HCT116 (cell line): ENCODE data around the gene ZBTB7B. TPM values are rescaled to one million over a fixed set of nuclear protein-coding genes. Genes with fewer than 3 reads are reported as not detected.
A peak's percentile ranks its signal among the peaks of the same experiment; 100 is the strongest.

ENCODE experiments used
- ATAC-seq: fragments of 200-7000 bp; cut with Tn5 transposase; 2 replicates; pipeline ENCODE4 v1.9.1; 2020; ENCODE audit warnings: mild to moderate bottlenecking, moderate library complexity
- BruUV-seq: library from RNA; stranded (reverse); fragments of 400-500 nt; replicated peaks from 2 replicates; lab custom pipeline; 2021; lab: Mats Ljungman, UMichigan
- CTCF ChIA-PET: fragments of 300-600 bp; sonication (Branson Sonifier 250); formaldehyde crosslinking; loops from one replicate; lab custom pipeline; 2021; ENCODE audit warnings: antibody characterized with exemption; lab: Charles Lee
- POLR2A ChIA-PET: fragments of 300-600, 350-600 bp; sonication (Branson Sonifier 250); formaldehyde crosslinking; loops from one replicate; lab custom pipeline; 2021; ENCODE audit warnings: antibody characterized with exemption; lab: Charles Lee
- RAD21 ChIA-PET, 2 experiments: fragments of 300-600 bp; sonication (Branson Sonifier 250); formaldehyde crosslinking; loops; one replicate each; lab custom pipeline; 2023; ENCODE audit warnings: low total read pairs in 2 of 2; ENCODE audit not compliant: uncharacterized antibody in 2 of 2, unreplicated experiment in 2 of 2, low non-redundant PET in 1 of 2; lab: Charles Lee
- DNase-seq: peaks from one replicate; pipeline ENCODE4 v3.0.0-alpha.2; 2010; ENCODE audit warnings: low read depth, low spot score
- H2AFZ ChIP-seq: fragments of 200-600 bp; shearing (Covaris generic), sonication (generic); 2 replicates; pipeline ENCODE4 v1.6.1; 2017; ENCODE audit warnings: low read depth, mixed run types, mixed read lengths, antibody characterized with exemption, low read length; ENCODE audit not compliant: poor library complexity, severe bottlenecking
- H3K27ac ChIP-seq: 2 replicates; pipeline ENCODE4 v1.5.1; 2012; ENCODE audit warnings: low read depth, low read length
- H3K27me3 ChIP-seq: fragments of 200-600 bp; sonication (generic); 2 replicates; pipeline ENCODE4 v1.6.1; 2016; ENCODE audit warnings: mixed run types, low read length, mixed read lengths; ENCODE audit not compliant: insufficient read depth
- H3K36me3 ChIP-seq, 2 experiments: fragments of 200-500 bp in 1 of 2; fragments of 200-600 bp in 1 of 2; sonication (Bioruptor generic) in 1 of 2; sonication (generic) in 1 of 2; 2 replicates each; pipeline versions ENCODE4 v1.5.1 to v1.6.1; 2014 to 2016; ENCODE audit warnings: low read length in 2 of 2, inconsistent platforms in 1 of 2, mixed read lengths in 1 of 2, mixed run types in 1 of 2; ENCODE audit not compliant: insufficient read depth in 2 of 2, control insufficient read depth in 1 of 2
- H3K4me1 ChIP-seq, 2 experiments: fragments of 200-600 bp in 1 of 2; sonication (generic) in 1 of 2; 2 replicates each; pipeline versions ENCODE4 v1.5.1 to v1.6.1; 2012 to 2017; ENCODE audit warnings: low read length in 2 of 2, inconsistent platforms in 1 of 2, mild to moderate bottlenecking in 1 of 2, mixed read lengths in 1 of 2, mixed run types in 1 of 2, moderate library complexity in 1 of 2; ENCODE audit not compliant: insufficient read depth in 2 of 2, control insufficient read depth in 1 of 2
- H3K4me2 ChIP-seq: fragments of 200-600 bp; sonication (generic); 2 replicates; pipeline ENCODE4 v1.6.1; 2017; ENCODE audit warnings: mixed run types, low read length, mixed read lengths
- H3K4me3 ChIP-seq, 2 experiments: fragments of 200-600 bp in 1 of 2; sonication (generic) in 1 of 2; replicated peaks in 1 of 2; 2 replicates each; pipeline ENCODE4 v1.5.1; 2011 to 2016; ENCODE audit warnings: low read length in 2 of 2, control low read depth in 1 of 2, low read depth in 1 of 2, mild to moderate bottlenecking in 1 of 2, mixed read lengths in 1 of 2, mixed run types in 1 of 2
- H3K79me2 ChIP-seq: fragments of 200-600 bp; sonication (generic); 2 replicates; pipeline ENCODE4 v1.6.1; 2017; ENCODE audit warnings: mild to moderate bottlenecking, mixed run types, low read length, moderate library complexity, mixed read lengths; ENCODE audit not compliant: insufficient read depth
- H3K9ac ChIP-seq: fragments of 200-600 bp; sonication (generic); 2 replicates; pipeline ENCODE4 v1.6.1; 2016; ENCODE audit warnings: low read length, mixed read lengths
- H3K9me2 ChIP-seq: fragments of 200-600 bp; sonication (generic), shearing (Covaris generic); 2 replicates; pipeline ENCODE4 v1.6.1; 2017; ENCODE audit warnings: mixed run types, mild to moderate bottlenecking, moderate library complexity; ENCODE audit not compliant: insufficient read depth
- H3K9me3 ChIP-seq, 2 experiments: fragments of 200-500 bp in 1 of 2; fragments of 200-600 bp in 1 of 2; sonication (Bioruptor generic) in 1 of 2; sonication (generic) in 1 of 2; 2 replicates each; pipeline ENCODE4 v1.6.1; 2014 to 2017; ENCODE audit warnings: low read length in 2 of 2, mixed read lengths in 2 of 2, inconsistent platforms in 1 of 2, low read depth in 1 of 2, mild to moderate bottlenecking in 1 of 2, mixed run types in 1 of 2, moderate library complexity in 1 of 2; ENCODE audit not compliant: control insufficient read depth in 1 of 2, insufficient read depth in 1 of 2
- H4K20me1 ChIP-seq: fragments of 200-600 bp; sonication (generic), shearing (Covaris generic); 2 replicates; pipeline ENCODE4 v1.6.1; 2017; ENCODE audit warnings: mixed run types, mild to moderate bottlenecking, moderate library complexity; ENCODE audit not compliant: insufficient read depth
- ATF3 ChIP-seq: IDR thresholded peaks from 2 replicates; pipeline ENCODE4 v1.6.1; 2012
- CBX3 ChIP-seq: IDR thresholded peaks from 2 replicates; pipeline ENCODE4 v1.6.1; 2012; ENCODE audit warnings: low read depth
- CEBPB ChIP-seq: IDR thresholded peaks from 2 replicates; pipeline ENCODE4 v1.6.1; 2012; ENCODE audit warnings: low read depth
- EGR1 ChIP-seq: IDR thresholded peaks from 2 replicates; pipeline ENCODE4 v1.6.1; 2012; ENCODE audit warnings: low read depth
- EZH2 ChIP-seq: fragments of 200-600 bp; sonication (generic); IDR thresholded peaks from 2 replicates; pipeline ENCODE4 v1.6.1; 2017; ENCODE audit warnings: antibody characterized with exemption, mixed run types
- EZH2phosphoT487 ChIP-seq: fragments of 200-600 bp; IDR thresholded peaks from 2 replicates; pipeline ENCODE4 v1.6.1; 2018; ENCODE audit warnings: antibody characterized with exemption, borderline replicate concordance
- JUND ChIP-seq: IDR thresholded peaks from 2 replicates; pipeline ENCODE4 v1.6.1; 2012
- POLR2A ChIP-seq: IDR thresholded peaks from 2 replicates; pipeline ENCODE4 v1.7.0; 2011; ENCODE audit warnings: borderline replicate concordance; ENCODE audit not compliant: insufficient read depth, insufficient read length; ENCODE audit errors: extremely low read depth
- POLR2AphosphoS5 ChIP-seq: IDR thresholded peaks from 2 replicates; pipeline ENCODE4 v1.6.1; 2011; ENCODE audit warnings: mild to moderate bottlenecking, low read depth, low read length, moderate library complexity
- RAD21 ChIP-seq: IDR thresholded peaks from 2 replicates; pipeline ENCODE4 v1.6.1; 2012; ENCODE audit warnings: low read depth, mild to moderate bottlenecking
- REST ChIP-seq: IDR thresholded peaks from 2 replicates; pipeline ENCODE4 v1.6.1; 2012; ENCODE audit warnings: low read depth
- SIN3A ChIP-seq: IDR thresholded peaks from 2 replicates; pipeline ENCODE4 v1.6.1; 2012; ENCODE audit warnings: low read depth
- SP1 ChIP-seq: IDR thresholded peaks from 2 replicates; pipeline ENCODE4 v1.6.1; 2012; ENCODE audit warnings: low read depth
- SRF ChIP-seq: IDR thresholded peaks from 2 replicates; pipeline ENCODE4 v1.6.1; 2012; ENCODE audit warnings: low read depth
- YY1 ChIP-seq: IDR thresholded peaks from 2 replicates; pipeline ENCODE4 v1.6.1; 2011; ENCODE audit warnings: low read length, low read depth, moderate library complexity, mild to moderate bottlenecking; ENCODE audit not compliant: insufficient replicate concordance; ENCODE audit errors: extremely low read depth
- ZFX ChIP-seq: fragments of 450-650 bp; IDR thresholded peaks from 2 replicates; pipeline ENCODE4 v1.6.1; 2017
- ZNF274 ChIP-seq: fragments of 200-500 bp; sonication (Bioruptor generic); IDR thresholded peaks from 2 replicates; pipeline ENCODE4 v1.6.1; 2014; ENCODE audit warnings: mild to moderate bottlenecking, low read depth, low read length, inconsistent platforms
- intact Hi-C: fragments of 100-400 bp; cut with micrococcal nuclease; formaldehyde crosslinking; loops from 2 replicates; pipeline ENCODE4 v1.10.0; 2022
- total RNA-seq: library from RNA; stranded (reverse); gene quantifications from one replicate; pipeline ENCODE4 v1.2.1, GENCODE V29; 2021; ENCODE audit not compliant: unreplicated experiment
- TF ChIP-seq, protein P1 (sequence below), 3 experiments: fragments of 200-600 bp in 1 of 3; sonication (generic) in 1 of 3; IDR thresholded peaks in 2 of 3; conservative IDR thresholded peaks in 1 of 3; 2 replicates each; pipeline ENCODE4 v1.5.1; 2012 to 2017; ENCODE audit warnings: low read depth in 2 of 3, low read length in 2 of 3, antibody characterized with exemption in 1 of 3, borderline replicate concordance in 1 of 3, control low read depth in 1 of 3, mild to moderate bottlenecking in 1 of 3, mixed read lengths in 1 of 3, mixed run types in 1 of 3, moderate library complexity in 1 of 3; ENCODE audit not compliant: insufficient read depth in 1 of 3
- TF ChIP-seq, protein P2 (sequence below): IDR thresholded peaks from 2 replicates; pipeline ENCODE4 v1.6.1; 2012

ZBTB7B gene
- total RNA-seq, 1 experiment from 2014 or later: 57.0 TPM

GRCh38 chr1:155006601-155007101, 4.0 kb downstream of the ZBTB7B start:
- ChIA-PET POLR2A (interaction anchor here (1.0 kb wide), 1 partner anchor 10 kb away, joined by 3 read pairs; no protein-coding TSS in a partner anchor), RAD21 (no interaction called here), CTCF (interaction anchor here (2.3 kb wide), 1 partner anchor 11 kb away, joined by 11 read pairs; no protein-coding TSS in a partner anchor)
- Histone ChIP-seq H3K9me2 (no peaks in the 10 kb centered on the region), H3K4me1 (peaks cover 18 to 69% of the 10 kb centered on the region in 2 experiments), H3K9ac (no peak overlapping the region), H3K4me3 (no peak overlapping the region), H3K36me3 (peaks cover 0 to 7% of the 10 kb centered on the region in 2 experiments; a peak in 2 of 4 replicates), H2AFZ (no peak overlapping the region), H3K9me3 (no peaks in the 10 kb centered on the region), H4K20me1 (no peaks in the 10 kb centered on the region), H3K4me2 (no peak overlapping the region), H3K27ac (peak overlapping the region; percentile 13; the same call in 1 of the 2 replicates), H3K27me3 (no peaks in the 10 kb centered on the region), H3K79me2 (peaks cover 86% of the 10 kb centered on the region)
- BruUV-seq: no TSS peak
- DNase-seq (no peak), ATAC-seq (no peak)
- intact Hi-C loops: no loop called here
- TF ChIP-seq ZFX: no peak
- no peak for TF ChIP-seq CBX3
- TF ChIP-seq, protein P1, sequence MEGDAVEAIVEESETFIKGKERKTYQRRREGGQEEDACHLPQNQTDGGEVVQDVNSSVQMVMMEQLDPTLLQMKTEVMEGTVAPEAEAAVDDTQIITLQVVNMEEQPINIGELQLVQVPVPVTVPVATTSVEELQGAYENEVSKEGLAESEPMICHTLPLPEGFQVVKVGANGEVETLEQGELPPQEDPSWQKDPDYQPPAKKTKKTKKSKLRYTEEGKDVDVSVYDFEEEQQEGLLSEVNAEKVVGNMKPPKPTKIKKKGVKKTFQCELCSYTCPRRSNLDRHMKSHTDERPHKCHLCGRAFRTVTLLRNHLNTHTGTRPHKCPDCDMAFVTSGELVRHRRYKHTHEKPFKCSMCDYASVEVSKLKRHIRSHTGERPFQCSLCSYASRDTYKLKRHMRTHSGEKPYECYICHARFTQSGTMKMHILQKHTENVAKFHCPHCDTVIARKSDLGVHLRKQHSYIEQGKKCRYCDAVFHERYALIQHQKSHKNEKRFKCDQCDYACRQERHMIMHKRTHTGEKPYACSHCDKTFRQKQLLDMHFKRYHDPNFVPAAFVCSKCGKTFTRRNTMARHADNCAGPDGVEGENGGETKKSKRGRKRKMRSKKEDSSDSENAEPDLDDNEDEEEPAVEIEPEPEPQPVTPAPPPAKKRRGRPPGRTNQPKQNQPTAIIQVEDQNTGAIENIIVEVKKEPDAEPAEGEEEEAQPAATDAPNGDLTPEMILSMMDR (IDR thresholded peaks at IDR 0.05 in 2 of 3, conservative IDR thresholded peaks at IDR 0.05 in 1 of 3; ENCODE audit: borderline replicate concordance in 1 of 3, insufficient read depth in 1 of 3, low read depth in 2 of 3, low read length in 2 of 3): no peak
- TF ChIP-seq ZNF274: no peak
- TF ChIP-seq, protein P2, sequence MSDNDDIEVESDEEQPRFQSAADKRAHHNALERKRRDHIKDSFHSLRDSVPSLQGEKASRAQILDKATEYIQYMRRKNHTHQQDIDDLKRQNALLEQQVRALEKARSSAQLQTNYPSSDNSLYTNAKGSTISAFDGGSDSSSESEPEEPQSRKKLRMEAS: no peak
- no peak for TF ChIP-seq SIN3A
- TF ChIP-seq EZH2phosphoT487: no peak
- TF ChIP-seq REST: no peak
- TF ChIP-seq POLR2AphosphoS5: no peak
- no peak for TF ChIP-seq RAD21
- TF ChIP-seq EZH2: no peak
- TF ChIP-seq YY1: no peak
- no peak for TF ChIP-seq CEBPB
- TF ChIP-seq EGR1: no peak
- no peak for TF ChIP-seq SRF
- TF ChIP-seq SP1: no peak
- no peak for TF ChIP-seq ATF3
- TF ChIP-seq JUND: no peak
- TF ChIP-seq POLR2A: no peak
